Lung (tissue), 12 donors: ENCODE data around the gene PRIMPOL. TPM values are rescaled to one million over a fixed set of nuclear protein-coding genes. Genes with fewer than 3 reads are reported as not detected.
"Not testable (repeated sequence)": the region's sequence is repeated elsewhere in the genome, so short reads cannot be mapped to it uniquely, and the experiment has no call there.

Experiments used
- ATAC-seq: fragments of 200-7000 bp; cut with Tn5 transposase; one replicate; pipeline ENCODE4 v1.9.1; 2020; ENCODE audit warnings: moderate number of reproducible peaks; ENCODE audit not compliant: insufficient read depth, low FRiP score
- DNase-seq, 3 donors: peaks; one replicate each; pipeline ENCODE4 v3.0.0-alpha.2; 2013 to 2017
- H3K27ac ChIP-seq, 2 donors: one replicate each; pipeline ENCODE4 v1.5.1; 2013; ENCODE audit warnings: mild to moderate bottlenecking in 2 of 2, moderate library complexity in 2 of 2, control low read depth in 1 of 2, inconsistent platforms in 1 of 2, low read depth in 1 of 2, low read length in 1 of 2
- H3K27me3 ChIP-seq, 3 donors: one replicate each; pipeline ENCODE4 v1.5.1; 2013; ENCODE audit warnings: low read length in 2 of 3; ENCODE audit not compliant: control insufficient read depth in 3 of 3, insufficient read depth in 3 of 3
- H3K36me3 ChIP-seq, 4 donors: one replicate each; pipeline ENCODE4 v1.5.1; 2013; ENCODE audit warnings: low read length in 4 of 4, mild to moderate bottlenecking in 1 of 4, moderate library complexity in 1 of 4; ENCODE audit not compliant: control insufficient read depth in 4 of 4, insufficient read depth in 4 of 4
- H3K4me1 ChIP-seq, 5 donors: one replicate each; pipeline ENCODE4 v1.5.1; 2013; ENCODE audit warnings: low read length in 5 of 5, mild to moderate bottlenecking in 2 of 5, moderate library complexity in 1 of 5; ENCODE audit not compliant: control insufficient read depth in 5 of 5, insufficient read depth in 5 of 5
- H3K4me3 ChIP-seq: one replicate; pipeline ENCODE4 v1.5.1; 2013; ENCODE audit warnings: mild to moderate bottlenecking, control low read depth, moderate library complexity
- H3K9ac ChIP-seq, 2 donors: one replicate each; pipeline ENCODE4 v1.5.1; 2013; ENCODE audit warnings: low read length in 2 of 2, control low read depth in 1 of 2; ENCODE audit not compliant: insufficient read depth in 1 of 2
- H3K9me3 ChIP-seq, 4 donors: one replicate each; pipeline ENCODE4 v1.5.1; 2013; ENCODE audit warnings: low read length in 3 of 4, mild to moderate bottlenecking in 1 of 4, moderate library complexity in 1 of 4; ENCODE audit not compliant: control insufficient read depth in 4 of 4, insufficient read depth in 3 of 4
- WGBS, 2 donors: extraction: QIAGEN DNeasy Blood & Tissue Kit; methylation state at CpG; one replicate each; pipeline ENCODE4 v1.1.7; 2013; 5-methylcytosine and 5-hydroxymethylcytosine counted together
- polyA plus RNA-seq, 2 donors: library from polyadenylated mRNA; stranded (reverse); fragments of 200-250 nt; gene quantifications; one replicate each; pipeline ENCODE4 v1.2.1, GENCODE V29; 2013
- total RNA-seq, 2 donors: library from RNA; depleted of rRNA in 1 of 2; stranded (reverse); fragments of >200 nt in 1 of 2; gene quantifications; one replicate each; pipeline ENCODE4 v1.2.1, GENCODE V29; 2014 to 2021
- TF ChIP-seq, protein P1 (sequence below): IDR thresholded peaks from 2 replicates; pipeline ENCODE4 v1.5.1; 2012; ENCODE audit warnings: mild to moderate bottlenecking; ENCODE audit errors: control extremely low read depth, extremely low read depth
- donor health status: control.
- donor health status: control.
- donor health status: Bipolar disorder and iron deficiency.
- donor health status: healthy.
- donor health status: DM: yes; HTN: yes; CAD: no.

The PRIMPOL gene
- total and polyA plus RNA-seq, 4 donors: 7.3 to 43.4 (median 19.4) TPM

DNA sequence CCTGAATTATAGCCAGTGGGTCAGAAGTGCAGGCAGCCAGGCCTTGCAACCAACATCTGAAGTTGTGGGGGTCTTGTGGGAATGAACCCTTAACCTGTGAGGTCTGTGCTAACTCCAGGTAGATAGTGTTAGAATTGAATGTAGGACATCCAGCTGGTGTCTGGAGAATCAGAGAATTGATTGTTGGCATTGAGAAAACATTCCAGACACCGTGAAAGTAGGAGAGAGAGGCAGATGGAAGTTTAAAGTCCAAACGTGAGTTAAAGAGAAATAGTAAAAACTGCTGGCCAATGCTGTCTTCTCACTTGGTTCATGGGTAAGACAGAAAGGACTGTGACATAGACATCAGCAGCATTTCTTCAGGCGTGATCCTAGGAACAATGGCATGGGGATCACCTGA, 28.0 kb upstream of the PRIMPOL start:
- H3K9me3 ChIP-seq: no peaks in the 10 kb centered on the region
- H3K27me3 ChIP-seq: no peaks in the 10 kb centered on the region
- H3K36me3 ChIP-seq: peaks cover 0 to 4% (median 0%) of the 10 kb centered on the region in 4 donors
- H3K9ac ChIP-seq: no peak overlapping the region
- H3K27ac ChIP-seq: no peak overlapping the region
- peaks cover 0 to 2% (median 0%) of the 10 kb centered on the region in 5 donors for H3K4me1 ChIP-seq
- no peak overlapping the region for H3K4me3 ChIP-seq
- WGBS, 2 donors: 87 to 91% methylated on average over 3 of the region's 3 CpGs
- TF ChIP-seq, protein P1, sequence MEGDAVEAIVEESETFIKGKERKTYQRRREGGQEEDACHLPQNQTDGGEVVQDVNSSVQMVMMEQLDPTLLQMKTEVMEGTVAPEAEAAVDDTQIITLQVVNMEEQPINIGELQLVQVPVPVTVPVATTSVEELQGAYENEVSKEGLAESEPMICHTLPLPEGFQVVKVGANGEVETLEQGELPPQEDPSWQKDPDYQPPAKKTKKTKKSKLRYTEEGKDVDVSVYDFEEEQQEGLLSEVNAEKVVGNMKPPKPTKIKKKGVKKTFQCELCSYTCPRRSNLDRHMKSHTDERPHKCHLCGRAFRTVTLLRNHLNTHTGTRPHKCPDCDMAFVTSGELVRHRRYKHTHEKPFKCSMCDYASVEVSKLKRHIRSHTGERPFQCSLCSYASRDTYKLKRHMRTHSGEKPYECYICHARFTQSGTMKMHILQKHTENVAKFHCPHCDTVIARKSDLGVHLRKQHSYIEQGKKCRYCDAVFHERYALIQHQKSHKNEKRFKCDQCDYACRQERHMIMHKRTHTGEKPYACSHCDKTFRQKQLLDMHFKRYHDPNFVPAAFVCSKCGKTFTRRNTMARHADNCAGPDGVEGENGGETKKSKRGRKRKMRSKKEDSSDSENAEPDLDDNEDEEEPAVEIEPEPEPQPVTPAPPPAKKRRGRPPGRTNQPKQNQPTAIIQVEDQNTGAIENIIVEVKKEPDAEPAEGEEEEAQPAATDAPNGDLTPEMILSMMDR: no peak
- ATAC-seq: no peak
- DNase-seq: no peak

DNA sequence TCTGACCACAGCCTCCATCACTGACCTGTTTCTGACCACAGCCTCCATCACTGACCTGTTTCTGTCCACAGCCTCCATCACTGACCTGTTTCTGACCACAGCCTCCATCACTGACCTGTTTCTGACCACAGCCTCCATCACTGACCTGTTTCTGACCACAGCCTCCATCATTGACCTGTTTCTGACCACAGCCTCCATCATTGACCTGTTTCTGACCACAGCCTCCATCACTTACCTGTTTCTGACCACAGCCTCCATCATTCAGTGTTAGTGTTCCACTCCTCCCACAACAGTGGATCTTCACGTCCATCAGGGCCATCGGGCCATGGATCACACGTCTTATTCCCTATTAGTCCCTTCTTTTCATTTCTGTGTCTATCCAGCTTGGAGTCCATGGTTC, 25.0 kb upstream of the PRIMPOL start:
- DNase-seq, H3K27ac ChIP-seq, H3K27me3 ChIP-seq, H3K9ac ChIP-seq, H3K9me3 ChIP-seq, H3K4me3 ChIP-seq, ATAC-seq, H3K4me1 ChIP-seq: not testable (repeated sequence)
- 96 to 100% methylated on average over 3 of the region's 3 CpGs for WGBS, 2 donors
- peaks cover 5 to 24% (median 9%) of the 10 kb centered on the region in 4 donors for H3K36me3 ChIP-seq

DNA sequence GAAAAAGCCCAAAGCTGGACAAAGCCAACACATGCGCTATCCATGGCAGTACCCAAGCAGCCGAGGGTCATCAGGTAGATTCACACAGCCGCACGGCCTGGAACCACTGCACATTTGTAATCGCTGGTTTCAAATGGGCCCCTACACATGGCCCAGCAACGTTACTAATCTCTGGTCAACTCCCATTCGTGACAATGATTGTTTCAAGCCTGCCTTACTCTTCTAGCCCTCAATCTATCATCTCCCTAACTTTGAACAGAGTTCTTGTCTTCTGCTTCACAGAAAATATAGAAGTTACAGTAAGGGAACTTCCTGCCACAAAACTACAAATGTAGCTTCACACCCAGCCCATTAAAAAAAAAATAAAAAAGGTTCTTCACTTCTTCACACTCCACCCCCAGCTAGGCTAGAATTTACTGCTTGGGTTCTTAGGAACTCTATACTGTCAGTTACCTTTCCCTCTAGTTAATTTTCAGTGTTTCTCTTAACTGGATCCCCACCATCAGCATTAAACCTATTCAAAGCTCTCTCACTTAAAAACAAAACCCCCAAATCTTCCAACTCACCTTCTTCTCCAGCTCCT, 24.5 kb upstream of the PRIMPOL start:
- Histone ChIP-seq H3K9me3 (no peaks in the 10 kb centered on the region), H3K4me3 (no peak overlapping the region), H3K9ac (no peak overlapping the region), H3K36me3 (peaks cover 7 to 28% (median 13%) of the 10 kb centered on the region in 4 donors), H3K4me1 (peaks cover 0 to 2% (median 0%) of the 10 kb centered on the region in 5 donors), H3K27me3 (no peaks in the 10 kb centered on the region), H3K27ac (no peak overlapping the region)
- ATAC-seq (no peak), DNase-seq (no peak)
- 93 to 95% methylated on average over 7 of the region's 7 CpGs for WGBS, 2 donors
- TF ChIP-seq, protein P1: no peak

DNA sequence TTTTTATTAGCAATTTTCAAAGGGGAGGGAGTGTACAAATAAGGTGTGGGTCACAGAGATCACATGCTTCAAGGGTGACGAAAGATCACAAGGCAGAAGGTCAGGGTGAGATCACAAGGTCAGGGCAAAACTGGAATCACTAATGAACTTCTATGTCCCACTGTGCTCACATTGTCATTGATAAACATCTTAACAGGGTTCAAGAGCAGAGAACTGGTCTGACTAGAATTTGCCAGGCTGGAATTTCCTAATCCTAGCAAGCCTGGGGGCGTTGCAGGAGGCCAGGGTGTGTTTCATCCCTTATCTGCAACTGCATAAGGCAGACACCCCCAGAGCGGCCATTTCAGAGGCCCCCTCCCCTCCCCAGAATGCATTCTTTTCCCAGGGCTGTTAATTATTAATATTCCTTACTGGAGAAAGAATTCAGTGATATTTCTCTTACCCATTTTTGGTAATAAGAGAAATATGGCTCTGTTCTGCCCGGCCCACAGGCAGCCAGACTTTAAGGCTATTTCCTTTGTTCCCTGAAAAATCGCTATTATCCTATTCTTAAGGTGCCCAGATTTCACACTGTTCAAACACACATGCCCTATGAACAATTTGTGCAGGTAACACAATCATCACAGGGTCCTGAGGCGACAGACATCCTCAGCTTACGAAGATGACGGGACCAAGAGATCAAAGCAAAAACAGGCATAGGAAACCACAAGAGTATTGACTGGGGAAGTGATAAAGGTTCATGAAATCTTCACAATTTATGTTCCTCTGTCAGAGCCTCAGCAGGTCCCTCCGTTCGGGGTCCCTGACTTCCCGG, 23.5 kb upstream of the PRIMPOL start:
- not testable (repeated sequence) for H3K4me3 ChIP-seq, H3K4me1 ChIP-seq, H3K9ac ChIP-seq, H3K9me3 ChIP-seq, ATAC-seq, H3K27me3 ChIP-seq, DNase-seq, H3K27ac ChIP-seq
- peaks cover 8 to 36% (median 16%) of the 10 kb centered on the region in 4 donors for H3K36me3 ChIP-seq
- whole genome bisulfite sequencing, 2 donors: 63 to 78% methylated on average over 11 of the region's 11 CpGs
